Osteoblast (primary cell): Measurements from ENCODE around the gene FMO4. TPM values are rescaled to one million over a fixed set of nuclear protein-coding genes. Genes with fewer than 3 reads are reported as not detected.

Experiments used
- DNase-seq: peaks from one replicate; pipeline ENCODE4 v3.0.0; 2011; ENCODE audit warnings: low spot score, mixed read lengths; ENCODE audit not compliant: insufficient read length; ENCODE audit errors: missing footprints
- H2AFZ ChIP-seq: 2 replicates; pipeline ENCODE4 v1.6.0; 2011; ENCODE audit warnings: mild to moderate bottlenecking, low read length
- H3K27ac ChIP-seq: 2 replicates; pipeline ENCODE4 v1.5.1; 2011; ENCODE audit warnings: mild to moderate bottlenecking, low read depth, low read length, moderate library complexity
- H3K27me3 ChIP-seq: 2 replicates; pipeline ENCODE4 v1.6.0; 2012; ENCODE audit warnings: mild to moderate bottlenecking, control low read depth, inconsistent platforms, low read length, moderate library complexity; ENCODE audit not compliant: insufficient read depth
- H3K36me3 ChIP-seq: 2 replicates; pipeline ENCODE4 v1.5.1; 2011; ENCODE audit warnings: mild to moderate bottlenecking, low read length, control low read depth, moderate library complexity; ENCODE audit not compliant: insufficient read depth
- H3K4me1 ChIP-seq: 2 replicates; pipeline ENCODE4 v1.5.1; 2011; ENCODE audit warnings: mild to moderate bottlenecking, low read length, control low read depth, moderate library complexity; ENCODE audit not compliant: insufficient read depth
- H3K4me2 ChIP-seq: 2 replicates; pipeline ENCODE4 v1.6.0; 2011; ENCODE audit warnings: mild to moderate bottlenecking, low read length; ENCODE audit not compliant: insufficient read depth
- H3K4me3 ChIP-seq: fragments of 200-600 bp; sonication (generic); 3 replicates; pipeline ENCODE4 v1.5.1; 2012; ENCODE audit warnings: mild to moderate bottlenecking, low read length, inconsistent platforms; ENCODE audit not compliant: insufficient read depth
- H3K79me2 ChIP-seq: 2 replicates; pipeline ENCODE4 v1.6.0; 2012; ENCODE audit warnings: mild to moderate bottlenecking, low read length, control low read depth, inconsistent platforms; ENCODE audit not compliant: insufficient read depth
- H3K9me3 ChIP-seq: 2 replicates; pipeline ENCODE4 v1.5.1; 2011; ENCODE audit warnings: low read depth, low read length, control low read depth
- H4K20me1 ChIP-seq: 2 replicates; pipeline ENCODE4 v1.6.0; 2012; ENCODE audit warnings: mild to moderate bottlenecking, low read length, control low read depth; ENCODE audit not compliant: insufficient read depth
- CTCF ChIP-seq: IDR thresholded peaks from 2 replicates; pipeline ENCODE4 v1.5.1; 2011; ENCODE audit warnings: mild to moderate bottlenecking, low read depth, low read length, moderate library complexity; ENCODE audit errors: extremely low read depth
- total RNA-seq: library from RNA; depleted of rRNA; stranded (reverse); fragments of >200 nt; gene quantifications from 2 replicates; pipeline ENCODE4 v1.2.3, GENCODE V29; 2012

The FMO4 gene
- total RNA-seq, 1 donor: 3.6 TPM

- H3K4me2 ChIP-seq: no peak overlapping the region
- no peaks in the 10 kb centered on the region for H3K4me1 ChIP-seq
- H3K4me3 ChIP-seq: no peak overlapping the region
- no peak overlapping the region for H2AFZ ChIP-seq
- H3K27me3 ChIP-seq: no peaks in the 10 kb centered on the region
- no peaks in the 10 kb centered on the region for H3K79me2 ChIP-seq
- no peaks in the 10 kb centered on the region for H3K9me3 ChIP-seq
- no peak for DNase-seq
- no peaks in the 10 kb centered on the region for H4K20me1 ChIP-seq
- TF ChIP-seq CTCF: no peak
- H3K27ac ChIP-seq: no peak overlapping the region
- H3K36me3 ChIP-seq: no peaks in the 10 kb centered on the region
Observed at GRCh38 chr1:171270806-171271205, 43.2 kb upstream of the FMO4 start.

GRCh38 chr1:171277534-171277933 lies 36.4 kb upstream of the FMO4 start:
- no peak for TF ChIP-seq CTCF
- no peak for DNase-seq
- Histone ChIP-seq H3K9me3 (no peaks in the 10 kb centered on the region), H3K4me2 (no peak overlapping the region), H3K36me3 (no peaks in the 10 kb centered on the region), H2AFZ (no peak overlapping the region), H3K27ac (no peak overlapping the region), H3K4me3 (no peak overlapping the region), H3K27me3 (no peaks in the 10 kb centered on the region), H3K79me2 (no peaks in the 10 kb centered on the region), H4K20me1 (no peaks in the 10 kb centered on the region), H3K4me1 (no peaks in the 10 kb centered on the region)

GRCh38 chr1:171279234-171279633 lies 34.7 kb upstream of the FMO4 start:
- Histone ChIP-seq H3K79me2 (no peaks in the 10 kb centered on the region), H3K4me3 (no peak overlapping the region), H3K4me2 (no peak overlapping the region), H3K36me3 (no peaks in the 10 kb centered on the region), H3K27me3 (no peaks in the 10 kb centered on the region), H2AFZ (no peak overlapping the region), H4K20me1 (no peaks in the 10 kb centered on the region), H3K27ac (no peak overlapping the region), H3K4me1 (no peaks in the 10 kb centered on the region), H3K9me3 (no peaks in the 10 kb centered on the region)
- no peak for DNase-seq
- no peak for TF ChIP-seq CTCF

GRCh38 chr1:171279678-171280077 lies 34.3 kb upstream of the FMO4 start:
- no peaks in the 10 kb centered on the region for H3K27me3 ChIP-seq
- H3K9me3 ChIP-seq: no peaks in the 10 kb centered on the region
- H3K4me2 ChIP-seq: no peak overlapping the region

More at GRCh38 chr1:171279678-171280077, 34.3 kb upstream of the FMO4 start:
- DNase-seq: no peak
- H2AFZ ChIP-seq: no peak overlapping the region
- no peak overlapping the region for H3K27ac ChIP-seq
- TF ChIP-seq CTCF: no peak
- H3K36me3 ChIP-seq: no peaks in the 10 kb centered on the region
- no peaks in the 10 kb centered on the region for H4K20me1 ChIP-seq
- H3K79me2 ChIP-seq: no peaks in the 10 kb centered on the region
- no peak overlapping the region for H3K4me3 ChIP-seq
- no peaks in the 10 kb centered on the region for H3K4me1 ChIP-seq
